DOHH2 (cell line): ENCODE results near the gene MMEL1.
"Not testable (repeated sequence)": the region's sequence is repeated elsewhere in the genome, so short reads cannot be mapped to it uniquely, and the experiment has no call there.

ENCODE experiments used
- CTCF ChIP-seq: fragments of 200-600 bp; sonication (generic); IDR thresholded peaks from one replicate; pipeline ENCODE4 v1.5.1; 2014; ENCODE audit warnings: antibody characterized with exemption, mild to moderate bottlenecking, low read depth, low read length; ENCODE audit not compliant: poor library complexity, severe bottlenecking
- EZH2phosphoT487 ChIP-seq: fragments of 200-600 bp; sonication (generic); IDR thresholded peaks from 2 replicates; pipeline ENCODE4 v1.6.1; 2017; ENCODE audit warnings: borderline replicate concordance, mild to moderate bottlenecking, antibody characterized with exemption, low read length, moderate library complexity, mixed read lengths

DNA sequence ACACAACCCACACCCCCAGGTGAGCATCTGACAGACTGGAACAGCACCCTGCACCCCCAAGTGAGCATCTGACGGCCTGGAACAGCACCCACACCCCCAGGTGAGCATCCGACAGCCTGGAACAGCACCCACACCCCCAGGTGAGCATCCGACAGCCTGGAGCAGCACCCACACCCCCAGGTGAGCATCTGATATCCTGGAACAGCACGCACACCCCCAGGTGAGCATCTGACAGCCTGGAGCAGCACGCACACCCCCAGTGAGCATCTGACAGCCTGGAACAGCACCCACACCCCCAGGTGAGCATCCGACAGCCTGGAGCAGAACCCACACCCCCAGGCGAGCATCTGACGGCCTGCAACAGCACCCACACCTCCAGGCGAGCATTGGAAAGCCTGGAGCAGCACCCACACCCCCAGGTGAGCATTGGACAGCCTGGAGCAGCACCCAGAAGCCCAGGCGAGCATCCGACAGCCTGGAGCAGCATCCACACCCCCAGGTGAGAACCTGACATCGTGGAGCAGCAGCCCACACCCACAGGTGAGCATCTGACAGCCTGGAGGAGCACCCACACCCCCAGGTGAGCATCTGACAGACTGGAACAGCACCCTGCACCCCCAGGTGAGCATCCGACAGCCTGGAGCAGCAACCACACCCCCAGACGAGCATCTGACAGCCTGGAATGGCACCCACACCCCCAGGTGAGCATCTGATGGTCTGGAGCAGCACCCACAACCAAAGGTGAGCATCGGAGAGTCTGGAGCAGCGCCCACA lies 19.5 kb upstream of the MMEL1 start:
- TF ChIP-seq CTCF, EZH2phosphoT487: not testable (repeated sequence)
